ENCODE data around the gene STUB1. TPM values are rescaled to one million over a fixed set of nuclear protein-coding genes. Genes with fewer than 3 reads are reported as not detected.

Gene STUB1
- total and polyA plus RNA-seq, 4 donors, result 32.4 to 74.4 (median 50.2) TPM

DNA sequence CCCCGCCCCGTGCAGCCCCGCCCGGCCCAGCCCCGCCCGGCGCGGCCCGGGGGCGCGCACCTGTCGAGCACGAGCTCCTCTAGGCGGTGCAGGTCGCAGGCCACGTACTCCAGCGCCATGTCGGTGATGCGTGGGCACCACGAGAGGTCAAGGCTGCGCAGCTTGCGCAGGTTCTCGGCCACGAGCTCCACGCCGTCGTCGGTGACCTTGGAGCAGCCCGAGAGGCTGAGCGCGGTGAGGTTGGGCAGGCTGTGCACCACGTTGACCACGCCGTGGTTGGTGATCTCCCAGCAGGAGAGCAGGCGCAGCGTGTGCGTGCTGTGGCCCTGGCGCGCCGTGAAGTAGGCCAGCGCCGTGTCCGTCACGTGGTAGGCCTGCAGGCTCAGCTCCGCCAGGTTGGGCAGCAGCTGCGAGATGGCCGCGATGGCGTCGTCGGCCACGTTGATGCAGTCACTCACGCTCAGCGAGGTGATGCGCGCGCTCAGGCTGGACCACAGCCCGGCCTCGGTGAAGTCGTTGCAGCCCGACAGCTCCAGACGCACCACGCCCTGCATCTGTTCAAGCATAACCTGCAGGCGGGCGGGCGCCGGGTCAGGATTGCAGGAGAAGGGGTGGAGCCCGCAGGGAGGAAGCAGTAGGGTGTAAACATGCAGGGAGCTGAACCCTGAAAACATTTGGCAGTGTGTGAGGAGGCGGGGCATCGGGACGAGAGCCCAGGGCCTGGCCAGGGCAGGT lies 15.3 kb downstream of the STUB1 start:
- no peaks in the 10 kb centered on the region for H3K9me3 ChIP-seq (ENCODE audit: control insufficient read depth in 4 of 4, low read length in 3 of 4)
- TF ChIP-seq JUND (IDR thresholded peaks at IDR 0.05), result no peak
- TF ChIP-seq, protein P1, sequence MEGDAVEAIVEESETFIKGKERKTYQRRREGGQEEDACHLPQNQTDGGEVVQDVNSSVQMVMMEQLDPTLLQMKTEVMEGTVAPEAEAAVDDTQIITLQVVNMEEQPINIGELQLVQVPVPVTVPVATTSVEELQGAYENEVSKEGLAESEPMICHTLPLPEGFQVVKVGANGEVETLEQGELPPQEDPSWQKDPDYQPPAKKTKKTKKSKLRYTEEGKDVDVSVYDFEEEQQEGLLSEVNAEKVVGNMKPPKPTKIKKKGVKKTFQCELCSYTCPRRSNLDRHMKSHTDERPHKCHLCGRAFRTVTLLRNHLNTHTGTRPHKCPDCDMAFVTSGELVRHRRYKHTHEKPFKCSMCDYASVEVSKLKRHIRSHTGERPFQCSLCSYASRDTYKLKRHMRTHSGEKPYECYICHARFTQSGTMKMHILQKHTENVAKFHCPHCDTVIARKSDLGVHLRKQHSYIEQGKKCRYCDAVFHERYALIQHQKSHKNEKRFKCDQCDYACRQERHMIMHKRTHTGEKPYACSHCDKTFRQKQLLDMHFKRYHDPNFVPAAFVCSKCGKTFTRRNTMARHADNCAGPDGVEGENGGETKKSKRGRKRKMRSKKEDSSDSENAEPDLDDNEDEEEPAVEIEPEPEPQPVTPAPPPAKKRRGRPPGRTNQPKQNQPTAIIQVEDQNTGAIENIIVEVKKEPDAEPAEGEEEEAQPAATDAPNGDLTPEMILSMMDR (IDR thresholded peaks at IDR 0.05; ENCODE audit: low read depth, low read length, missing input control), result no peak
- no peak for TF ChIP-seq REST (IDR thresholded peaks at IDR 0.05)
- no peak for TF ChIP-seq YY1 (IDR thresholded peaks at IDR 0.05)
- no peak for TF ChIP-seq FOXA1 (IDR thresholded peaks at IDR 0.05)
- TF ChIP-seq, protein P2, sequence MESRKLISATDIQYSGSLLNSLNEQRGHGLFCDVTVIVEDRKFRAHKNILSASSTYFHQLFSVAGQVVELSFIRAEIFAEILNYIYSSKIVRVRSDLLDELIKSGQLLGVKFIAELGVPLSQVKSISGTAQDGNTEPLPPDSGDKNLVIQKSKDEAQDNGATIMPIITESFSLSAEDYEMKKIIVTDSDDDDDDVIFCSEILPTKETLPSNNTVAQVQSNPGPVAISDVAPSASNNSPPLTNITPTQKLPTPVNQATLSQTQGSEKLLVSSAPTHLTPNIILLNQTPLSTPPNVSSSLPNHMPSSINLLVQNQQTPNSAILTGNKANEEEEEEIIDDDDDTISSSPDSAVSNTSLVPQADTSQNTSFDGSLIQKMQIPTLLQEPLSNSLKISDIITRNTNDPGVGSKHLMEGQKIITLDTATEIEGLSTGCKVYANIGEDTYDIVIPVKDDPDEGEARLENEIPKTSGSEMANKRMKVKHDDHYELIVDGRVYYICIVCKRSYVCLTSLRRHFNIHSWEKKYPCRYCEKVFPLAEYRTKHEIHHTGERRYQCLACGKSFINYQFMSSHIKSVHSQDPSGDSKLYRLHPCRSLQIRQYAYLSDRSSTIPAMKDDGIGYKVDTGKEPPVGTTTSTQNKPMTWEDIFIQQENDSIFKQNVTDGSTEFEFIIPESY (IDR thresholded peaks at IDR 0.05), result no peak
- no peak for TF ChIP-seq RXRA (IDR thresholded peaks at IDR 0.05)
- TF ChIP-seq SP1 (IDR thresholded peaks at IDR 0.05), result no peak
- TF ChIP-seq TAF1 (conservative IDR thresholded peaks at IDR 0.05), result no peak
- TF ChIP-seq HNF4A (conservative IDR thresholded peaks at IDR 0.05), result no peak
- TF ChIP-seq EGR1 (IDR thresholded peaks at IDR 0.05; ENCODE audit: low read depth in 2 of 2), result no peak
- no peak overlapping the region for H3K9ac ChIP-seq (ENCODE audit: low read depth in 1 of 2, low read length in 2 of 2)
- no peaks in the 10 kb centered on the region for H3K36me3 ChIP-seq (ENCODE audit: control insufficient read depth in 4 of 4, insufficient read depth in 3 of 4, low read depth in 1 of 4, low read length in 3 of 4)
- peak overlapping the region in 1 of 3 donors; percentile 32 for H3K4me3 ChIP-seq (ENCODE audit: low read depth in 1 of 3, low read length in 3 of 3)
- peaks cover 0 to 14% (median 9%) of the 10 kb centered on the region in 4 donors for H3K4me1 ChIP-seq (ENCODE audit: control insufficient read depth in 4 of 4, insufficient read depth in 4 of 4, low read length in 3 of 4)
- 6% methylated on average over 71 of the region's 71 CpGs for WGBS
- H3K27ac ChIP-seq (ENCODE audit: low read depth in 1 of 2, low read length in 2 of 2), result no peak overlapping the region
- DNase-seq (ENCODE audit: low spot score), result no peak
- peaks cover 2 to 17% (median 7%) of the 10 kb centered on the region in 4 donors for H3K27me3 ChIP-seq (ENCODE audit: control insufficient read depth in 4 of 4, insufficient read depth in 4 of 4, low read length in 3 of 4)

GRCh38 chr16:698911-699671 lies 18.9 kb downstream of the STUB1 start:
- no peaks in the 10 kb centered on the region for H3K9me3 ChIP-seq (ENCODE audit: control insufficient read depth in 4 of 4, low read length in 3 of 4)
- H3K9ac ChIP-seq (ENCODE audit: low read depth in 1 of 2, low read length in 2 of 2), result no peak overlapping the region
- H3K27me3 ChIP-seq (ENCODE audit: control insufficient read depth in 4 of 4, insufficient read depth in 4 of 4, low read length in 3 of 4), result peaks cover 2 to 23% (median 7%) of the 10 kb centered on the region in 4 donors
- no peak for DNase-seq (ENCODE audit: low spot score)
- peaks cover 0 to 12% (median 6%) of the 10 kb centered on the region in 4 donors for H3K4me1 ChIP-seq (ENCODE audit: control insufficient read depth in 4 of 4, insufficient read depth in 4 of 4, low read length in 3 of 4)
- WGBS, result 73% methylated on average over 19 of the region's 19 CpGs
- no peak overlapping the region for H3K27ac ChIP-seq (ENCODE audit: low read depth in 1 of 2, low read length in 2 of 2)
- H3K4me3 ChIP-seq (ENCODE audit: low read depth in 1 of 3, low read length in 3 of 3), result no peak overlapping the region
- TF ChIP-seq HNF4G (IDR thresholded peaks at IDR 0.05), result no peak
- no peak for TF ChIP-seq FOXA1 (IDR thresholded peaks at IDR 0.05)
- TF ChIP-seq YY1 (IDR thresholded peaks at IDR 0.05), result no peak
- TF ChIP-seq, protein P1 (IDR thresholded peaks at IDR 0.05; ENCODE audit: low read depth, low read length, missing input control), result no peak
- TF ChIP-seq EGR1 (IDR thresholded peaks at IDR 0.05; ENCODE audit: low read depth in 2 of 2), result no peak
- no peak for TF ChIP-seq NR2F2 (IDR thresholded peaks at IDR 0.05)
- TF ChIP-seq SP1 (IDR thresholded peaks at IDR 0.05), result no peak
- TF ChIP-seq HNF4A (conservative IDR thresholded peaks at IDR 0.05), result no peak
- TF ChIP-seq GABPA (IDR thresholded peaks at IDR 0.05 in 1 of 2, conservative IDR thresholded peaks at IDR 0.05 in 1 of 2), result no peak
- TF ChIP-seq TAF1 (conservative IDR thresholded peaks at IDR 0.05), result no peak
- TF ChIP-seq, protein P2 (IDR thresholded peaks at IDR 0.05), result no peak
- TF ChIP-seq FOXA2 (IDR thresholded peaks at IDR 0.05), result no peak
- TF ChIP-seq JUND (IDR thresholded peaks at IDR 0.05), result no peak
- TF ChIP-seq RXRA (IDR thresholded peaks at IDR 0.05), result no peak
- no peaks in the 10 kb centered on the region for H3K36me3 ChIP-seq (ENCODE audit: control insufficient read depth in 4 of 4, insufficient read depth in 3 of 4, low read depth in 1 of 4, low read length in 3 of 4)

All from liver (tissue), 9 donors.